Endodermal cell (in vitro differentiated cells): ENCODE data around the gene ZNF284. TPM values are rescaled to one million over a fixed set of nuclear protein-coding genes. Genes with fewer than 3 reads are reported as not detected.

ENCODE experiments used
- DNase-seq: peaks from one replicate; pipeline ENCODE4 v3.0.0-alpha.2; 2017
- H3K27ac ChIP-seq: 2 replicates; pipeline ENCODE4 v1.5.1; 2013; ENCODE audit warnings: mild to moderate bottlenecking, low read depth, low read length, moderate library complexity
- H3K27me3 ChIP-seq: 2 replicates; pipeline ENCODE4 v1.6.1; 2013; ENCODE audit warnings: mild to moderate bottlenecking, low read length, moderate library complexity; ENCODE audit not compliant: insufficient read depth, control insufficient read depth, poor library complexity, severe bottlenecking
- H3K36me3 ChIP-seq: 2 replicates; pipeline ENCODE4 v1.7.0; 2013; ENCODE audit warnings: mild to moderate bottlenecking, low read length, moderate library complexity; ENCODE audit not compliant: control insufficient read depth, insufficient read depth
- H3K4me1 ChIP-seq: one replicate; pipeline ENCODE4 v1.7.0; 2013; ENCODE audit warnings: low read length; ENCODE audit not compliant: control insufficient read depth, insufficient read depth
- H3K4me3 ChIP-seq: 2 replicates; pipeline ENCODE4 v1.5.1; 2013; ENCODE audit warnings: mild to moderate bottlenecking, low read length, moderate library complexity
- H3K9ac ChIP-seq: 2 replicates; pipeline ENCODE4 v1.6.1; 2013; ENCODE audit warnings: mild to moderate bottlenecking, low read length, moderate library complexity; ENCODE audit not compliant: poor library complexity, severe bottlenecking; ENCODE audit errors: extremely low read depth
- H3K9me3 ChIP-seq: 2 replicates; pipeline ENCODE4 v1.6.1; 2013; ENCODE audit warnings: mild to moderate bottlenecking, low read length, moderate library complexity; ENCODE audit not compliant: control insufficient read depth
- H3K27ac Mint-ChIP-seq: 2 replicates; pipeline ENCODE4 v1.8.0; 2020; ENCODE audit warnings: mixed read lengths
- H3K27me3 Mint-ChIP-seq: 2 replicates; pipeline ENCODE4 v1.8.0; 2021; ENCODE audit warnings: mild to moderate bottlenecking, mixed read lengths; ENCODE audit not compliant: insufficient read depth
- H3K36me3 Mint-ChIP-seq: 2 replicates; pipeline ENCODE4 v1.8.0; 2020; ENCODE audit warnings: low read depth, mixed read lengths
- H3K4me1 Mint-ChIP-seq: 2 replicates; pipeline ENCODE4 v1.8.0; 2020; ENCODE audit warnings: mixed read lengths
- H3K4me3 Mint-ChIP-seq: 2 replicates; pipeline ENCODE4 v1.8.0; 2020; ENCODE audit warnings: mild to moderate bottlenecking, moderate library complexity, mixed read lengths
- H3K9me3 Mint-ChIP-seq: 2 replicates; pipeline ENCODE4 v1.8.0; 2020; ENCODE audit warnings: mild to moderate bottlenecking, mixed read lengths
- CTCF ChIP-seq: fragments of 200-600 bp; sonication (generic); conservative IDR thresholded peaks from 2 replicates; pipeline ENCODE4 v1.5.0; 2021; ENCODE audit warnings: antibody characterized with exemption, mild to moderate bottlenecking
- WGBS, 2 experiments: methylation state at CpG; one replicate each; pipeline versions ENCODE4 v1.1.5 to v1.1.7; 2013; ENCODE audit warnings: missing lambda C conversion rate in 2 of 2, mixed read lengths in 1 of 2; ENCODE audit not compliant: insufficient coverage in 1 of 2, insufficient read length in 1 of 2; 5-methylcytosine and 5-hydroxymethylcytosine counted together
- total RNA-seq, 2 donors: library from RNA; stranded (reverse); fragmentation: NEBNext Ultra II Directional in 1 of 2; extraction: Animal tissue kit (Norgen Biotek cat#: 25700) in 1 of 2; gene quantifications; 2 replicates in 1 of 2; 3 replicates in 1 of 2; pipeline ENCODE4 v1.2.1, GENCODE V29; 2021

Gene ZNF284
- total RNA-seq, 2 donors from 2014 or later = 1.9 to 2.2 TPM

- no peak for DNase-seq
- H3K4me1 ChIP-seq = no peaks in the 10 kb centered on the region
- H3K4me3 ChIP-seq = no peak overlapping the region
- Mint-ChIP-seq H3K4me1 (peaks cover 3% of the 10 kb centered on the region), H3K4me3 (no peak overlapping the region), H3K9me3 (peaks cover 68% of the 10 kb centered on the region), H3K27me3 (peaks cover 2% of the 10 kb centered on the region), H3K36me3 (peaks cover 62% of the 10 kb centered on the region), H3K27ac (no peak overlapping the region)
- no peak overlapping the region for H3K27ac ChIP-seq
- H3K36me3 ChIP-seq = peaks cover 47% of the 10 kb centered on the region
- no peak for TF ChIP-seq CTCF
- no peak overlapping the region for H3K9ac ChIP-seq
- no peaks in the 10 kb centered on the region for H3K27me3 ChIP-seq
- peaks cover 40% of the 10 kb centered on the region for H3K9me3 ChIP-seq
Measured at GRCh38 chr19:44109458-44109857, 37.5 kb downstream of the ZNF284 start.

GRCh38 chr19:44111910-44112463 lies 40.0 kb downstream of the ZNF284 start:
- H3K4me1 ChIP-seq = no peaks in the 10 kb centered on the region
- DNase-seq = peak; percentile 92
- H3K27ac ChIP-seq = no peak overlapping the region
- H3K27me3 ChIP-seq = no peaks in the 10 kb centered on the region
- H3K36me3 ChIP-seq = peaks cover 31% of the 10 kb centered on the region
- TF ChIP-seq CTCF = no peak
- Mint-ChIP-seq H3K27me3 (peaks cover 2% of the 10 kb centered on the region), H3K4me1 (peaks cover 3% of the 10 kb centered on the region), H3K9me3 (peaks cover 48% of the 10 kb centered on the region), H3K27ac (peak overlapping the region; percentile 94), H3K36me3 (peaks cover 53% of the 10 kb centered on the region), H3K4me3 (peak overlapping the region; percentile 97)
- peak overlapping the region; percentile 85 for H3K9ac ChIP-seq
- H3K9me3 ChIP-seq = peaks cover 25% of the 10 kb centered on the region
- peak overlapping the region; percentile 99 for H3K4me3 ChIP-seq
- WGBS, 2 experiments = 26 to 64% methylated on average over 7 to 17 of the region's 17 CpGs

- TF ChIP-seq CTCF = peak; percentile 18
- no peaks in the 10 kb centered on the region for H3K27me3 Mint-ChIP-seq
- Histone ChIP-seq H3K9me3 (peaks cover 17% of the 10 kb centered on the region), H3K27me3 (no peaks in the 10 kb centered on the region), H3K4me1 (no peaks in the 10 kb centered on the region), H3K36me3 (peaks cover 23% of the 10 kb centered on the region), H3K9ac (peak overlapping the region; percentile 85), H3K27ac (peak overlapping the region; percentile 48), H3K4me3 (peak overlapping the region; percentile 99)
- WGBS, 2 experiments = 0% methylated on average over 4 to 11 of the region's 11 CpGs
- H3K4me3 Mint-ChIP-seq = peak overlapping the region; percentile 97
- peaks cover 52% of the 10 kb centered on the region for H3K36me3 Mint-ChIP-seq
- H3K4me1 Mint-ChIP-seq = peaks cover 3% of the 10 kb centered on the region
- peak overlapping the region; percentile 94 for H3K27ac Mint-ChIP-seq
- H3K9me3 Mint-ChIP-seq = peaks cover 40% of the 10 kb centered on the region
- DNase-seq = no peak
Measured at GRCh38 chr19:44112802-44113137, 40.8 kb downstream of the ZNF284 start.
